ENCODE data around the gene DESI2. TPM values are rescaled to one million over a fixed set of nuclear protein-coding genes. Genes with fewer than 3 reads are reported as not detected.

The DESI2 gene
- polyA plus RNA-seq, 2 of the 4 experiments (the other 2 are of a cell fraction): 29.3 to 57.8 TPM

DNA sequence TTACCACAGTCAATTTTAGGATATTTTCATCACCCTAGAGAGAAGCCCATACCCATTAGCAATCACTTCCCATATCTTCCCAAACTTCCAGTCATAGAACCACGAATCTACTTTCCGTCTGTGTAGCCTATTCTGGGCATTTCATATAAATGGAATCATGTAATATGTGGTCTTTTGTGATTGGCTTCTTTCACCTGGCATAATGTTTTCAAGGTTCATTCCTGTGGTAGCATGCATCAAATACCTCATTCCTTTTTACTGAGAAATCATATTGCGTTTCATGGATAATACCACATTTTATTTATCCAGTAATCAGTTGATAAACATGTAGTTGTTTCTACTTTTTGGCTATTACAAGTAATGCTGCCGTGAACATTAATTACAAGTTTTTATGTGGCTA lies 21.5 kb downstream of the DESI2 start:
- TF ChIP-seq PHF8 (IDR thresholded peaks at IDR 0.05; ENCODE audit: borderline replicate concordance, low read depth) (no peak), FOSL2 (IDR thresholded peaks at IDR 0.05) (no peak), FOSL2 (CRISPR knock-in tag; IDR thresholded peaks at IDR 0.05) (no peak), RCOR1 (IDR thresholded peaks at IDR 0.05; ENCODE audit: low read depth, low read length) (no peak), HOXB5 (CRISPR knock-in tag; IDR thresholded peaks at IDR 0.05) (no peak), POLR2A (IDR thresholded peaks at IDR 0.05; ENCODE audit: low read length) (no peak)
- TF ChIP-seq, protein P1, sequence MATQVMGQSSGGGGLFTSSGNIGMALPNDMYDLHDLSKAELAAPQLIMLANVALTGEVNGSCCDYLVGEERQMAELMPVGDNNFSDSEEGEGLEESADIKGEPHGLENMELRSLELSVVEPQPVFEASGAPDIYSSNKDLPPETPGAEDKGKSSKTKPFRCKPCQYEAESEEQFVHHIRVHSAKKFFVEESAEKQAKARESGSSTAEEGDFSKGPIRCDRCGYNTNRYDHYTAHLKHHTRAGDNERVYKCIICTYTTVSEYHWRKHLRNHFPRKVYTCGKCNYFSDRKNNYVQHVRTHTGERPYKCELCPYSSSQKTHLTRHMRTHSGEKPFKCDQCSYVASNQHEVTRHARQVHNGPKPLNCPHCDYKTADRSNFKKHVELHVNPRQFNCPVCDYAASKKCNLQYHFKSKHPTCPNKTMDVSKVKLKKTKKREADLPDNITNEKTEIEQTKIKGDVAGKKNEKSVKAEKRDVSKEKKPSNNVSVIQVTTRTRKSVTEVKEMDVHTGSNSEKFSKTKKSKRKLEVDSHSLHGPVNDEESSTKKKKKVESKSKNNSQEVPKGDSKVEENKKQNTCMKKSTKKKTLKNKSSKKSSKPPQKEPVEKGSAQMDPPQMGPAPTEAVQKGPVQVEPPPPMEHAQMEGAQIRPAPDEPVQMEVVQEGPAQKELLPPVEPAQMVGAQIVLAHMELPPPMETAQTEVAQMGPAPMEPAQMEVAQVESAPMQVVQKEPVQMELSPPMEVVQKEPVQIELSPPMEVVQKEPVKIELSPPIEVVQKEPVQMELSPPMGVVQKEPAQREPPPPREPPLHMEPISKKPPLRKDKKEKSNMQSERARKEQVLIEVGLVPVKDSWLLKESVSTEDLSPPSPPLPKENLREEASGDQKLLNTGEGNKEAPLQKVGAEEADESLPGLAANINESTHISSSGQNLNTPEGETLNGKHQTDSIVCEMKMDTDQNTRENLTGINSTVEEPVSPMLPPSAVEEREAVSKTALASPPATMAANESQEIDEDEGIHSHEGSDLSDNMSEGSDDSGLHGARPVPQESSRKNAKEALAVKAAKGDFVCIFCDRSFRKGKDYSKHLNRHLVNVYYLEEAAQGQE (IDR thresholded peaks at IDR 0.05): no peak
- no peak overlapping the region for H3K4me3 ChIP-seq
- ChIA-PET CTCF (interaction anchor here (1.2 kb wide), 1 partner anchor 38 kb away, joined by 3 read pairs; no protein-coding TSS in a partner anchor), POLR2A (no interaction called here)
- FAIRE-seq (no peak), DNase-seq (ENCODE audit: low read depth in 1 of 2, low spot score in 1 of 2) (no peak), ATAC-seq (no peak)
- no peak overlapping the region for H3K27ac ChIP-seq
- H3K4me2 ChIP-seq: no peak overlapping the region
- WGBS (ENCODE audit: missing lambda C conversion rate): 68% methylated on average over 4 of the region's 4 CpGs
- H3K4me1 ChIP-seq: no peaks in the 10 kb centered on the region
- no peaks in the 10 kb centered on the region for H3K9me3 ChIP-seq

DNA sequence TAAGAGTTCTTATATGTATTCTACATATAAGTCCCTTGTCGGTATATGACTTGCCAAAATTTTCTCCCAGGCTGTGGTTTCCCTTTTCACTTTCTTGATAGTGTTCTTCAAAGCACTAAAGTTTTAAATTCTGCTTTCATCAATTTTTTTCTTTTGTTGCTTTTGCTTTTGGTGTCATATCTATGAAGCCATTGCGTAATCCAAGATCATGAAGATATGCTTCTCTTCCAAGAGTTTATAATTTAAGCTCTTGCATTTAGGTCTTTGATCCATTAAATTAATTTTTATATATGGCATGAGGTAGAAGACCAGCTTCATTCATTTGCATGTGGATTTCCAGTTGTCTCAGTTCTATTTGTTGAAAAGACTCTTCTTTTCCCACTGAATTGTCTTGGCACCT lies 22.2 kb downstream of the DESI2 start:
- no peak for FAIRE-seq
- Histone ChIP-seq H3K4me3 (no peak overlapping the region), H3K4me2 (no peak overlapping the region), H3K4me1 (no peaks in the 10 kb centered on the region), H3K9me3 (no peaks in the 10 kb centered on the region), H3K27ac (no peak overlapping the region)
- POLR2A ChIA-PET: no interaction called here
- TF ChIP-seq NFE2L2 (conservative IDR thresholded peaks at IDR 0.05; ENCODE audit: low read length): no peak
- TF ChIP-seq CEBPB (IDR thresholded peaks at IDR 0.05): peak; percentile 35 to 71; a peak in 2 of 4 replicates
- no peak for DNase-seq (ENCODE audit: low read depth in 1 of 2, low spot score in 1 of 2)
- no peak for ATAC-seq
- CTCF ChIA-PET: no interaction called here
- WGBS (ENCODE audit: missing lambda C conversion rate): 83% methylated on average over 2 of the region's 2 CpGs

DNA sequence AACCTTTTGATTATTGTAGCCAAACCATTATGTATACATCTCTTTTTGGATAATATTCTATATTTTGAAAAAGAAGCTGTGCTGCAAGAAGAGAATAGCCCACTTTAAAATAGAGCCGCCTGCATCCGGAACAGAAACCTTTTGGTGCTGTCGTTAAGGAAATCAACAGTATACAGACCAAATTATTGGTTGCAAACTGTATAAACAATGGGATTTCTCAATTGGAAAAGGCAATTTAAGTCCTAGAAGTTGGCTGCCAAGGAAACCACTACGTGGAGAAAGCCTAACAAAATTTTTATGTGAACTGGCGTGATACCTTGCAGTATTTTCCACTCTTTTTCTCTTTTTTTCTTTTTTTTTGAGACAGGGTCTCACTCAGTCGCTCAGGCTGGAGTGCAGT lies 25.8 kb downstream of the DESI2 start:
- FAIRE-seq: no peak
- TF ChIP-seq, protein P2, sequence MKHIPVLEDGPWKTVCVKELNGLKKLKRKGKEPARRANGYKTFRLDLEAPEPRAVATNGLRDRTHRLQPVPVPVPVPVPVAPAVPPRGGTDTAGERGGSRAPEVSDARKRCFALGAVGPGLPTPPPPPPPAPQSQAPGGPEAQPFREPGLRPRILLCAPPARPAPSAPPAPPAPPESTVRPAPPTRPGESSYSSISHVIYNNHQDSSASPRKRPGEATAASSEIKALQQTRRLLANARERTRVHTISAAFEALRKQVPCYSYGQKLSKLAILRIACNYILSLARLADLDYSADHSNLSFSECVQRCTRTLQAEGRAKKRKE (CRISPR knock-in tag; IDR thresholded peaks at IDR 0.05; ENCODE audit: low read depth): no peak
- no peak for TF ChIP-seq JUN (IDR thresholded peaks at IDR 0.05)
- Histone ChIP-seq H3K9me3 (no peaks in the 10 kb centered on the region), H3K27ac (no peak overlapping the region), H3K4me3 (no peak overlapping the region), H3K4me2 (no peak overlapping the region), H3K4me1 (no peaks in the 10 kb centered on the region)
- POLR2A ChIA-PET: no interaction called here
- CTCF ChIA-PET: interaction anchor here (0.6 kb wide), 1 partner anchor 346 kb away, joined by 5 read pairs; no protein-coding TSS in a partner anchor
- DNase-seq (ENCODE audit: low read depth in 1 of 2, low spot score in 1 of 2): no peak
- 77% methylated on average over 6 of the region's 6 CpGs for WGBS (ENCODE audit: missing lambda C conversion rate)
- ATAC-seq: no peak

DNA sequence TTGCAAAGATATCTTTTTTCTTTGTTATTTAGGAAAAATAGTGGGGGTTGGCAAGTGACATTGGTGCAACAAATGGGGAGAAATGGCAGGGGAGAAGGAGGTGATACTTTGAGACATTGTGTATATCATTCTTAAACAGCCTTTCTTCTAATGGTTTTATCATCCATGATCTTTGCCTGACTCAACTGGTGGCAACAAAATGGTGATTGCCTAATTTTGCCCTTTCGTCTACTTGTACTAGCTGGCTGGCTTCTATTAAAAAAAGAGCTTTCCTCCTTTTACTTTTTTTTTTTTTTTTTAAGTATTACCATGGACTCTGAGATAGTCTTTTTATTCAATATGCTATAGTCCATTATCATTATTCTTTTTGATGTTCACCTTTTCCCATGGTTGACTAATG lies 27.7 kb downstream of the DESI2 start:
- FAIRE-seq: no peak

More for the DNA sequence above, 27.7 kb downstream of the DESI2 start:
- DNase-seq (ENCODE audit: low read depth in 1 of 2, low spot score in 1 of 2): no peak
- H3K9me3 ChIP-seq: no peaks in the 10 kb centered on the region
- TF ChIP-seq, protein P1 (IDR thresholded peaks at IDR 0.05): no peak
- no peak for TF ChIP-seq FOSL2 (IDR thresholded peaks at IDR 0.05)
- TF ChIP-seq FOSL2 (CRISPR knock-in tag; IDR thresholded peaks at IDR 0.05): no peak
- no peak for TF ChIP-seq GATA3 (IDR thresholded peaks at IDR 0.05; ENCODE audit: borderline replicate concordance)
- TF ChIP-seq CEBPB (IDR thresholded peaks at IDR 0.05): no peak
- TF ChIP-seq EHF (CRISPR knock-in tag; IDR thresholded peaks at IDR 0.05): no peak
- TF ChIP-seq JUNB (IDR thresholded peaks at IDR 0.05): no peak
- TF ChIP-seq KDM1A (IDR thresholded peaks at IDR 0.05; ENCODE audit: low read depth): no peak
- H3K4me2 ChIP-seq: no peak overlapping the region
- WGBS (ENCODE audit: missing lambda C conversion rate): 95% methylated on average over 1 of the region's 1 CpG
- no peak for ATAC-seq
- CTCF ChIA-PET: interaction anchor here (0.6 kb wide), 1 partner anchor 17 kb away, joined by 3 read pairs; no protein-coding TSS in a partner anchor
- H3K4me1 ChIP-seq: no peaks in the 10 kb centered on the region
- POLR2A ChIA-PET: no interaction called here
- H3K27ac ChIP-seq: no peak overlapping the region
- H3K4me3 ChIP-seq: no peak overlapping the region
